Nephron (organoid): ENCODE measurements around the gene TRPM2.

Experiments used
- H3K27ac Mint-ChIP-seq, 3 experiments: 2 replicates each; pipeline ENCODE4 v1.8.0; 2020; ENCODE audit warnings: mixed read lengths in 3 of 3, mild to moderate bottlenecking in 2 of 3, moderate library complexity in 1 of 3
- H3K27me3 Mint-ChIP-seq: 2 replicates; pipeline ENCODE4 v1.8.0; 2021; ENCODE audit warnings: low read depth, mild to moderate bottlenecking, moderate library complexity, mixed read lengths
- H3K36me3 Mint-ChIP-seq: 2 replicates; pipeline ENCODE4 v1.8.0; 2020; ENCODE audit warnings: low read depth, mixed read lengths
- H3K4me1 Mint-ChIP-seq: 2 replicates; pipeline ENCODE4 v1.8.0; 2020; ENCODE audit warnings: mixed read lengths
- H3K4me3 Mint-ChIP-seq, 3 experiments: 2 replicates each; pipeline ENCODE4 v1.8.0; 2020; ENCODE audit warnings: mild to moderate bottlenecking in 3 of 3, mixed read lengths in 3 of 3, moderate library complexity in 2 of 3
- H3K9me3 Mint-ChIP-seq: 2 replicates; pipeline ENCODE4 v1.8.0; 2020; ENCODE audit warnings: mixed read lengths
- TF ChIP-seq, protein P1 (sequence below), 3 experiments: fragments of 200-600 bp; sonication (generic); IDR thresholded peaks; one replicate each; pipeline ENCODE4 v1.5.0; 2021; ENCODE audit warnings: antibody characterized with exemption in 3 of 3; ENCODE audit not compliant: unreplicated experiment in 3 of 3

TRPM2 gene

DNA sequence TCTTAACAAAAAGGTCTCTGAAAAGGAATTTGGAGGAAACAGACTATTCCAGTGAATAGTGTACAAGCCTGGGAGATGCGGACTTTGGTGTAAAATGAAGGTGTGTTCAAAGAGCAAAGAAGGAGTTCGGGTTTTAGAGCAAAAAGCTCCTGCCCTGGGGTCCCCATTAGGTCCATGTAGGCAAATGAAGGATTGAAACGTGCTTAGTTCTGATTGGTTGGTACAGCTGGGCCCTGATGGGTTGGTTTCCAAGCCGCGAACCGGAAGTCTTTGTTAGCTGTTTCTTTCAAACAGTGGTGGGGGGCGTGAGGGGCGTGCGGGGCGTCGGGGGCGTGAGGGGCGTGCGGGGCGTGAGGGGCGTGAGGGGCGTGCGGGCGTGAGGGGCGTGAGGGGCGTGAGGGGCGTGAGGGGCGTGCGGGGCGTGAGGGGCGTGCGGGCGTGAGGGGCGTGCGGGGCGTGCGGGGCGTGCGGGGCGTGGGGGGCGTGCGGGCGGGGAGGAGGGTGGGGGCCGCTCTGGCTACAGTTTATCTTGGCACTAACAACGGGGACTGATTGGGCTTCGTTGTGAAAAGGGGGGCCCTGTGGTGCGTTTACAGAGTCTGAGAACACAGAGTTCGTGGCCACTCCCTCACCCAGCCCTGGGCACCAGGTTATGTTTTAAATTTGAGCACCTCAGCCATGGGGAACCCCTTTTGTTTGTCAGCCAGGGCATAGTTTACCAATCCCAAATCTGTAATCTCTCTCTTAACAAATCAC lies 131.3 kb downstream of the TRPM2 start:
- H3K27ac Mint-ChIP-seq: peak overlapping the region; percentile 19 to 40 (median 33)
- TF ChIP-seq, protein P1, sequence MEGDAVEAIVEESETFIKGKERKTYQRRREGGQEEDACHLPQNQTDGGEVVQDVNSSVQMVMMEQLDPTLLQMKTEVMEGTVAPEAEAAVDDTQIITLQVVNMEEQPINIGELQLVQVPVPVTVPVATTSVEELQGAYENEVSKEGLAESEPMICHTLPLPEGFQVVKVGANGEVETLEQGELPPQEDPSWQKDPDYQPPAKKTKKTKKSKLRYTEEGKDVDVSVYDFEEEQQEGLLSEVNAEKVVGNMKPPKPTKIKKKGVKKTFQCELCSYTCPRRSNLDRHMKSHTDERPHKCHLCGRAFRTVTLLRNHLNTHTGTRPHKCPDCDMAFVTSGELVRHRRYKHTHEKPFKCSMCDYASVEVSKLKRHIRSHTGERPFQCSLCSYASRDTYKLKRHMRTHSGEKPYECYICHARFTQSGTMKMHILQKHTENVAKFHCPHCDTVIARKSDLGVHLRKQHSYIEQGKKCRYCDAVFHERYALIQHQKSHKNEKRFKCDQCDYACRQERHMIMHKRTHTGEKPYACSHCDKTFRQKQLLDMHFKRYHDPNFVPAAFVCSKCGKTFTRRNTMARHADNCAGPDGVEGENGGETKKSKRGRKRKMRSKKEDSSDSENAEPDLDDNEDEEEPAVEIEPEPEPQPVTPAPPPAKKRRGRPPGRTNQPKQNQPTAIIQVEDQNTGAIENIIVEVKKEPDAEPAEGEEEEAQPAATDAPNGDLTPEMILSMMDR (IDR thresholded peaks at IDR 0.05; ENCODE audit: unreplicated experiment in 3 of 3): no peak
- H3K4me1 Mint-ChIP-seq: no peaks in the 10 kb centered on the region
- H3K4me3 Mint-ChIP-seq: peak overlapping the region; percentile 78 to 88 (median 87)
- peaks cover 9% of the 10 kb centered on the region for H3K9me3 Mint-ChIP-seq
- peaks cover 6% of the 10 kb centered on the region for H3K27me3 Mint-ChIP-seq
- H3K36me3 Mint-ChIP-seq: no peaks in the 10 kb centered on the region

DNA sequence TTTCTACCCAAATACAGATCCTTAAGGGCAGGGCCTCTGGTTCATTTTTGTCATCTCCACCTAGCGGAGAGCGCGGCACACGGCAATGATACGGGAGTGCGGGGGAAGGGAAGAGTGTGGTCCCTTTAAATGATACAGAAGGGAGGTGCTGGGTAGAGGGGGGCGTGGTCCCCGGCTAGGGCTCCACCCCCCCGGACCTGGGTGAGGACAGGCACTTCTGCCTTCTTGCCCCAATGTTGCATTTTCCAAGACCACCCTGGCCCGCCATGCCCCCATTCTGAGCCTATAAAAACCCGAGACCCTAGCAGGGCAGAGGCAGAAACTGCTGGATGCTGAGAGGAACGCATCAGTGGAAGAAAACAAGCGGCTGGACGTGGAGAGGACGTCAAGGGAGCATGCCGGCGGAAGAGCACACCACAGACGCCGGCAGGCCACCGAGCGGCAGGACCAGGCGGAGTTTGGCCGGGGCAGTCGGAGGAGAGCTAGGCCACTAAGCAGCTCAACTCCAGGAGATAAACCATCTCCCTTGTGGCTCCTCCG lies 131.9 kb downstream of the TRPM2 start:
- Mint-ChIP-seq H3K9me3 (peaks cover 13% of the 10 kb centered on the region), H3K27me3 (peaks cover 6% of the 10 kb centered on the region), H3K27ac (peak overlapping the region; percentile 19 to 40 (median 33)), H3K4me3 (peak overlapping the region; percentile 78 to 88 (median 87)), H3K4me1 (no peaks in the 10 kb centered on the region), H3K36me3 (peaks cover 5% of the 10 kb centered on the region)
- TF ChIP-seq, protein P1 (IDR thresholded peaks at IDR 0.05; ENCODE audit: unreplicated experiment in 3 of 3): peak in 2 of 3 experiments; percentile 26 to 32

DNA sequence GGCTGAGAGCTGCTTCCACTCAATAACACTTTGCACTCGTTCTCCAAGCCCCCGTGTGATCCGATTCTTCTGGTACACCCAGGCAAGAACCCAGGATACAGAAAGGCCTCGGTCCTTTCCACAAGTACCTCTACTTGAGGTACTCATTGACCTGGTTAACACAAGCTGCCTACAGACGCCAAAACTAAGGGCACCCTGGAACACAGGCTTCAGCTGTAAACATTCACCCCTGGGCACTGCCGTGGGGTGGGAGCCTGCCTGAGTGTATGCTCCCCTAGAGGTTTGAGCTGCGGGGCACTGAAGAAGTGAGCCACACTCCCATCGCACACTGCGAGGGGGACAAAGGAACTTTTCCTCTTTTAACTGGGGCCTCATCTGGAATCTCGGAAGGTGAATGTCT lies 132.4 kb downstream of the TRPM2 start:
- Mint-ChIP-seq H3K27me3 (peaks cover 6% of the 10 kb centered on the region), H3K9me3 (peaks cover 13% of the 10 kb centered on the region), H3K27ac (peak overlapping the region in 2 of 3 experiments; percentile 4 to 40), H3K36me3 (peaks cover 5% of the 10 kb centered on the region), H3K4me3 (peak overlapping the region; percentile 78 to 88 (median 87)), H3K4me1 (no peaks in the 10 kb centered on the region)
- TF ChIP-seq, protein P1 (IDR thresholded peaks at IDR 0.05; ENCODE audit: unreplicated experiment in 3 of 3): no peak

DNA sequence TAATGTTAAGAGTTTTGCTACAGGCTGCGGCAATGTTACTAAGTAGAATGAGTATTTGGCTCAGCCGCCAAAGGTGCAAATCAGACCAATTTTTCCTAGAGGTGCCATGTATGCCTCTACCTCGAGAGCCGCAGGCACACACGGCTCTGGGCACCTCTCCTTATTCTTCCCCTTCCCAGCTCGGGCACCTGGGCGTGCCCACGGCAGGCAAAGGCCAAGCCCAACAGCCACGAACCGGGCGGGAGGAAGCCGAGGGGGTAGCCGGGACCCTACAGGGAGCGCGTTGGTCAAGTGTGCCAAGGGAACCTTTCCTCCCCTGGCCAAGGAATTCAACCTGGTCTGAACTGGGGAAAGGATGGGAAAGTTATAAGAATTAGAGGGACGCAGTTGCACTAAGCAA lies 132.9 kb downstream of the TRPM2 start:
- Mint-ChIP-seq H3K9me3 (peaks cover 16% of the 10 kb centered on the region), H3K4me3 (peak overlapping the region; percentile 78 to 88 (median 87)), H3K27me3 (peaks cover 6% of the 10 kb centered on the region), H3K36me3 (peaks cover 5% of the 10 kb centered on the region), H3K27ac (peak overlapping the region in 1 of 3 experiments; percentile 4), H3K4me1 (no peaks in the 10 kb centered on the region)
- TF ChIP-seq, protein P1 (IDR thresholded peaks at IDR 0.05; ENCODE audit: unreplicated experiment in 3 of 3): no peak

DNA sequence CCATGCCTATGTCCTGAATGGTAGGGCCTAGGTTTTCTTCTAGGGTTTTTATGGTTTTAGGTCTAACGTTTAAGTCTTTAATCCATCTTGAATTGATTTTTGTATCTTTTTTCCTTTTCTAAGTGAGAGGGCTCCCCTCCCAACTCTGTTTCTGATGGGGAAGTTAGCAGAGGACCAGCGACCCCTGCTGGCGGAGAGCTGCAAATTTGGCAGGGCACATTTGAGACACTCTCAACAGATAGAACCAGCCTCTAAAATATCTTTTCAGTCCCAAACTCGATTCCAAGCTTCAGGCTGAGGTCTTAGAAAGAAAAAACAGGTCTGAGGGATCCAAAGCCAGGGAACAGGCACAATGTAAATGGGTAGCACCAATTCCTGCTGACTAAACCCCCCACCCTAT lies 134.4 kb downstream of the TRPM2 start:
- peak overlapping the region in 1 of 3 experiments; percentile 19 for H3K4me3 Mint-ChIP-seq
- H3K27me3 Mint-ChIP-seq: peaks cover 6% of the 10 kb centered on the region
- peaks cover 26% of the 10 kb centered on the region for H3K9me3 Mint-ChIP-seq
- no peak overlapping the region for H3K27ac Mint-ChIP-seq
- H3K4me1 Mint-ChIP-seq: no peaks in the 10 kb centered on the region
- TF ChIP-seq, protein P1 (IDR thresholded peaks at IDR 0.05; ENCODE audit: unreplicated experiment in 3 of 3): peak in 1 of 3 experiments; percentile 17
- H3K36me3 Mint-ChIP-seq: peaks cover 17% of the 10 kb centered on the region
